GM12878 (cell line): ENCODE data around the gene HMGB2. TPM values are rescaled to one million over a fixed set of nuclear protein-coding genes. Genes with fewer than 3 reads are reported as not detected.
A peak's percentile ranks its signal among the peaks of the same experiment; 100 is the strongest.

Experiments used
- ATAC-seq: fragments of 200-7000 bp; cut with Tn5 transposase; 3 replicates; pipeline ENCODE4 v1.9.1; 2020; ENCODE audit warnings: mild to moderate bottlenecking, moderate library complexity
- BruUV-seq: library from RNA; stranded (reverse); fragments of 400-500 nt; replicated peaks from 2 replicates; lab custom pipeline; 2021; lab: Mats Ljungman, UMichigan
- CTCF ChIA-PET: fragments of 300-600 bp; sonication (Branson Sonifier 250); formaldehyde crosslinking; extraction: SDS; loops from one replicate; lab custom pipeline; 2021; ENCODE audit warnings: inconsistent platforms; lab: Yijun Ruan, JAX
- POLR2A ChIA-PET: fragments of 350-600 bp; formaldehyde crosslinking; extraction: SDS; loops from one replicate; lab custom pipeline; 2021; ENCODE audit warnings: inconsistent platforms; lab: Charles Lee
- RAD21 ChIA-PET: fragments of 300-600 bp; sonication (Branson Sonifier 250); formaldehyde crosslinking; loops from one replicate; lab custom pipeline; 2023; ENCODE audit warnings: antibody characterized with exemption; ENCODE audit not compliant: unreplicated experiment; lab: Charles Lee
- SMC1A ChIA-PET: fragments of 300-600 bp; sonication (Branson Sonifier 250); formaldehyde crosslinking; loops from one replicate; lab custom pipeline; 2023; ENCODE audit not compliant: unreplicated experiment, uncharacterized antibody; lab: Charles Lee
- DNase-seq: peaks from one replicate; pipeline ENCODE4 v3.0.0-alpha.2; 2011; ENCODE audit warnings: low read depth, low spot score
- FAIRE-seq: peaks from 3 replicates; lab custom pipeline; 2011; peaks lifted over from hg19 to GRCh38; lab: Jason Lieb, UNC
- H2AFZ ChIP-seq: 2 replicates; pipeline ENCODE4 v1.6.0; 2011; ENCODE audit warnings: low read depth, low read length, control low read depth; ENCODE audit not compliant: control insufficient read depth
- H3K27ac ChIP-seq: 2 replicates; pipeline ENCODE4 v1.5.1; 2011; ENCODE audit warnings: control low read depth; ENCODE audit not compliant: control insufficient read depth, insufficient read depth
- H3K27me3 ChIP-seq, 2 experiments: replicated peaks in 1 of 2; 2 replicates each; pipeline versions ENCODE4 v1.6.0 to v1.6.1; 2011; ENCODE audit warnings: low read length in 1 of 2; ENCODE audit not compliant: control insufficient read depth in 2 of 2, insufficient read depth in 2 of 2
- H3K36me3 ChIP-seq, 2 experiments: 2 replicates each; pipeline ENCODE4 v1.5.1; 2011; ENCODE audit warnings: low read length in 1 of 2; ENCODE audit not compliant: control insufficient read depth in 2 of 2, insufficient read depth in 2 of 2
- H3K4me1 ChIP-seq: 2 replicates; pipeline ENCODE4 v1.6.1; 2011; ENCODE audit warnings: mild to moderate bottlenecking, low read length, moderate library complexity, mixed read lengths; ENCODE audit not compliant: control insufficient read depth, insufficient read depth
- H3K4me2 ChIP-seq: 2 replicates; pipeline ENCODE4 v1.6.0; 2011; ENCODE audit warnings: control low read depth; ENCODE audit not compliant: control insufficient read depth, insufficient read depth
- H3K4me3 ChIP-seq: fragments of 200-600 bp; sonication (generic); 2 replicates; pipeline ENCODE4 v1.5.1; 2016
- H3K79me2 ChIP-seq: 2 replicates; pipeline ENCODE4 v1.6.0; 2011; ENCODE audit warnings: low read length; ENCODE audit not compliant: control insufficient read depth, insufficient read depth
- H3K9ac ChIP-seq: 2 replicates; pipeline ENCODE4 v1.8.0; 2011; ENCODE audit warnings: low read length, control low read depth, mixed read lengths; ENCODE audit not compliant: control insufficient read depth, insufficient read depth
- H3K9me3 ChIP-seq: replicated peaks from 3 replicates; pipeline ENCODE4 v1.5.1; 2011; ENCODE audit warnings: mild to moderate bottlenecking, low read length; ENCODE audit not compliant: control insufficient read depth, insufficient read depth
- H4K20me1 ChIP-seq: 2 replicates; pipeline ENCODE4 v1.6.0; 2011; ENCODE audit not compliant: control insufficient read depth, insufficient read depth
- ATF7 ChIP-seq: fragments of 450-650 bp; IDR thresholded peaks from 2 replicates; pipeline ENCODE4 v1.6.1; 2016; ENCODE audit warnings: low read depth, mild to moderate bottlenecking
- CEBPB ChIP-seq, 2 experiments: fragments of 150-350 bp in 1 of 2; IDR thresholded peaks; 2 replicates each; pipeline ENCODE4 v1.6.1; 2012 to 2014; ENCODE audit warnings: low read depth in 2 of 2, low read length in 2 of 2, borderline replicate concordance in 1 of 2, inconsistent platforms in 1 of 2
- ESRRA ChIP-seq: IDR thresholded peaks from 2 replicates; pipeline ENCODE4 v1.6.1; 2012; ENCODE audit warnings: mild to moderate bottlenecking, low read length, improper control_type of control experiment
- ETV6 ChIP-seq, 2 experiments: fragments of 450-650 bp in 1 of 2; IDR thresholded peaks in 1 of 2; conservative IDR thresholded peaks in 1 of 2; 2 replicates each; pipeline ENCODE4 v1.6.1; 2014; ENCODE audit warnings: antibody characterized with exemption in 1 of 2, borderline replicate concordance in 1 of 2, low read depth in 1 of 2, mild to moderate bottlenecking in 1 of 2, moderate library complexity in 1 of 2
- HCFC1 ChIP-seq: fragments of 150-350 bp; IDR thresholded peaks from 2 replicates; pipeline ENCODE4 v1.6.1; 2014; ENCODE audit warnings: low read length
- HDAC6 ChIP-seq: fragments of 200-600 bp; sonication (generic); IDR thresholded peaks from one replicate; pipeline ENCODE4 v1.8.0; 2017; ENCODE audit warnings: antibody characterized with exemption; ENCODE audit not compliant: unreplicated experiment
- IKZF1 ChIP-seq: fragments of 450-650 bp; conservative IDR thresholded peaks from 2 replicates; pipeline ENCODE4 v1.6.1; 2017; ENCODE audit warnings: antibody characterized with exemption, mild to moderate bottlenecking
- KAT2A ChIP-seq: conservative IDR thresholded peaks from 2 replicates; pipeline ENCODE4 v1.6.1; 2011; ENCODE audit warnings: low read depth, low read length; ENCODE audit not compliant: control insufficient read depth
- MYB ChIP-seq: fragments of 150-350 bp; IDR thresholded peaks from 2 replicates; pipeline ENCODE4 v1.6.1; 2014; ENCODE audit warnings: mild to moderate bottlenecking, low read depth, low read length, borderline replicate concordance
- NR2C1 ChIP-seq: fragments of 450-650 bp; IDR thresholded peaks from 2 replicates; pipeline ENCODE4 v1.6.1; 2017; ENCODE audit warnings: antibody characterized with exemption, mild to moderate bottlenecking, moderate library complexity
- PRDM15 ChIP-seq: fragments of 450-650 bp; formaldehyde crosslinking; IDR thresholded peaks from 2 replicates; pipeline ENCODE4 v1.4.0; 2020; ENCODE audit warnings: mild to moderate bottlenecking, moderate library complexity
- RAD51 ChIP-seq: fragments of 450-650 bp; IDR thresholded peaks from 2 replicates; pipeline ENCODE4 v1.6.1; 2016; ENCODE audit warnings: moderate library complexity, mild to moderate bottlenecking, inconsistent platforms
- RUNX3 ChIP-seq: IDR thresholded peaks from 2 replicates; pipeline ENCODE4 v1.6.1; 2012; ENCODE audit warnings: low read length, inconsistent platforms
- ZBTB33 ChIP-seq: fragments of 450-650 bp; IDR thresholded peaks from 2 replicates; pipeline ENCODE4 v1.6.1; 2017; ENCODE audit warnings: mild to moderate bottlenecking
- ZBTB4 ChIP-seq: fragments of 450-650 bp; formaldehyde crosslinking; IDR thresholded peaks from 2 replicates; pipeline ENCODE4 v1.4.0; 2022; ENCODE audit warnings: mild to moderate bottlenecking, moderate library complexity
- ZNF207 ChIP-seq: fragments of 450-650 bp; IDR thresholded peaks from 2 replicates; pipeline ENCODE4 v1.6.1; 2014; ENCODE audit warnings: antibody characterized with exemption, mild to moderate bottlenecking, borderline replicate concordance
- WGBS: methylation state at CpG from one replicate; pipeline ENCODE4 v1.1.6; 2016; ENCODE audit warnings: low lambda C conversion rate; ENCODE audit not compliant: insufficient replicate concordance, insufficient coverage; ENCODE audit errors: missing lambda C conversion rate; 5-methylcytosine and 5-hydroxymethylcytosine counted together
- in situ Hi-C: fragments of 300-500 bp; cut with MboI; formaldehyde crosslinking; loops from 9 replicates; pipeline ENCODE4 v1.14.3; 2018; ENCODE audit warnings: mixed read lengths
- intact Hi-C: fragments of 100-400 bp; cut with micrococcal nuclease; formaldehyde crosslinking; loops from one replicate; pipeline ENCODE4 v1.14.2; 2022; ENCODE audit not compliant: unreplicated experiment
- polyA plus RNA-seq, 11 experiments: library from polyadenylated mRNA; depleted of rRNA in 4 of 11; unstranded in 6 of 11; stranded (reverse) in 5 of 11; fragments of >200 nt; fragmentation: Nextera tagmentation in 4 of 11; fragmentation: Illumina TruSeq in 1 of 11; extraction: Ambion mirVana in 4 of 11; extraction: Trizol in 1 of 11; gene quantifications; 1 replicate in 1 of 11; 2 replicates in 10 of 11; pipeline versions ENCODE4 v1.2.1 to v1.2.3, GENCODE V29; 2011 to 2016; ENCODE audit warnings: inconsistent platforms in 2 of 11, missing spikeins in 2 of 11, low read depth in 1 of 11
- total RNA-seq, 4 experiments: library from RNA; depleted of rRNA in 3 of 4; stranded (reverse); fragments of >200 nt in 3 of 4; fragmentation: Illumina TruSeq in 1 of 4; extraction: Trizol in 1 of 4; gene quantifications; 2 replicates each; pipeline versions ENCODE4 v1.2.1 to v1.2.3, GENCODE V29; 2013 to 2021

Gene HMGB2
- total and polyA plus RNA-seq, 10 of the 15 experiments (the other 5 are each of a cell fraction or from before 2014, with no cell fraction given), result 260 to 961 (median 668) TPM

- BruUV-seq, result no TSS peak
- WGBS, result 100% methylated on average over 2 of the region's 2 CpGs
- Histone ChIP-seq H3K9ac (no peak overlapping the region), H3K27ac (no peak overlapping the region), H3K4me2 (no peak overlapping the region), H3K9me3 (no peaks in the 10 kb centered on the region), H3K36me3 (peaks cover 0 to 6% of the 10 kb centered on the region in 2 experiments; a peak in 1 of 4 replicates), H3K4me3 (no peak overlapping the region), H2AFZ (peak overlapping the region; percentile 2), H3K27me3 (no peaks in the 10 kb centered on the region), H3K4me1 (peaks cover 3% of the 10 kb centered on the region; the same call in 1 of the 2 replicates), H4K20me1 (no peaks in the 10 kb centered on the region), H3K79me2 (peaks cover 36% of the 10 kb centered on the region)
- FAIRE-seq (no peak), DNase-seq (no peak), ATAC-seq (no peak)
- ChIA-PET CTCF (interaction anchor here (0.9 to 1.4 kb wide), 2 partner anchors 18 to 81 kb away, joined by 3 to 5 read pairs; no protein-coding TSS in a partner anchor), POLR2A (interaction anchor here (0.7 to 13.9 kb wide), 3 partner anchors 27 to 141 kb away, joined by 3 to 472 read pairs (median 3); partner anchors contain the start of gene SAP30), RAD21 (interaction anchor here (1.4 to 8.4 kb wide), 2 partner anchors 19 to 33 kb away, joined by 3 to 145 read pairs; partner anchors contain the start of gene SAP30), SMC1A (interaction anchor here (1.2 to 14.3 kb wide), 3 partner anchors 9 to 36 kb away, joined by 5 to 232 read pairs (median 5); partner anchors contain the start of gene SAP30)
- in situ Hi-C loops (no loop called here), intact Hi-C loops (no loop called here)
- no peak for TF ChIP-seq IKZF1
- TF ChIP-seq ZNF207, result no peak
- TF ChIP-seq HDAC6, result no peak
- TF ChIP-seq RAD51, result no peak
- TF ChIP-seq ETV6 (conservative IDR thresholded peaks at IDR 0.05 in 1 of 2, IDR thresholded peaks at IDR 0.05 in 1 of 2; ENCODE audit: borderline replicate concordance in 1 of 2, low read depth in 1 of 2), result no peak
- TF ChIP-seq ZBTB33, result no peak
- TF ChIP-seq ATF7, result no peak
- TF ChIP-seq CEBPB (IDR thresholded peaks at IDR 0.05; ENCODE audit: borderline replicate concordance in 1 of 2, low read depth in 2 of 2, low read length in 2 of 2), result no peak
- no peak for TF ChIP-seq NR2C1
- TF ChIP-seq ZBTB4 (CRISPR knock-in tag), result no peak
- TF ChIP-seq KAT2A, result no peak
- TF ChIP-seq PRDM15, result no peak
- TF ChIP-seq ESRRA, result no peak
- TF ChIP-seq RUNX3, result no peak
- TF ChIP-seq MYB, result no peak
- TF ChIP-seq HCFC1, result no peak
Measured at GRCh38 chr4:173337463-173337862, 3.3 kb upstream of the HMGB2 start.
